ENCODE measurements around the gene CCNY.
"Not testable (repeated sequence)": the region's sequence is repeated elsewhere in the genome, so short reads cannot be mapped to it uniquely, and the experiment has no call there.

The CCNY gene

DNA sequence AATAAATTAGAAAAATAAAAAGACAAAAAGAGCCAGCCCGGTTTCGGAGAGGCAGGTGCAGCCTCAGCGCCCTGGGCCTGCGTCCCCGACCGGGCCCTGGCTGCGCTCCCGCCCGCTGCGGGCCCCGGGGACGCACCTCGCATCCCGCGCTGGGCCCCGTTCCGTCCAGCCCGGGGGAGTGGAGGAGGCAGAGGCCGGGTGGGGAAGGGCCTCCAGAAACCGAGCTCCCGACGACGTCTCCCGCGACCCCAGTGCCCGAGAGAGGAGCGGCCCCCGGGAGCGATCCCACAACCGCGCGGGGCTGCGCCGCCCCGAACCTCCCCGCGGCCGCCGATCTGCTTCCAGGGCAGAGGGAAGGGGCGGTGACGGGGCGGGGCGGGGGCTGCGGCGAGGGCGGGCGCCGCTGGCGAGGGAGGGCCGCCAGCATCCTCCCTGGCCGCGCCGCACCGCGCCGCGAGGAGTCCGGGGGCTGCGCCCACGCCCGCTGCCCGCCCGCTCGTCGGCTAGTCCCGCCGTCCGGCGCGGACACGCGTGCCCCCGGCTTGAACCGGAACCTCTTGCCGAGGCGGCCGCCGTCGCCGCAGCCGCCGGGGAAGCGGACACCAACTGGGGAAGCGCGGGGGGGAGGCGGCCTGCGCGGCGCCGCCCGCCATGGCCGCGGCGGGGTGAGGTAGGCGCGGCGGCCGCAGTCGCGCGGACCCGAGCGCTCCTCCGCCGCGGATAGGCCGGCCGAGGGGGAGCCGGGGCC lies at the start of gene CCNY:
TSS of gene CCNY (plus strand) at position 426 of the 748 bp plus-strand sequence. CDS start 545 bp downstream, outside the sequence.
- no peak for DNase-seq

DNA sequence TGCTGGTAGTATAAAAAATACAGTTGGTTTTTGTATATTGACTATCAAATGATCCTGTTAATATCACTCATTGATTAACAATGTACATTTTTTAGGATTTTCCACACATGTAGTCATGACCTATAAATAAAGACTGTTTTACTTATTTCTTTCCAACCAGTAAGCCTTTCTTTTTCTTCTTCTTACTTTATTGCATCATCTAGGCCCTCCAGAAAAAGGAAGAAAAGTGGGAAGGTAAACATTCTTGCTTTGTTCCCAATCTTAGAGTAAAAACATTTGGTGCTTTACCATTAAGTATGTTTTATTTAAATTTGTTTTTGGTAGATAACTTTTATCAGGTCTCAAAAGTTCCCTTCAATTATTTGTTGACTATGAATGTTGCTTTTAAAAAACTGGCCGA lies 47.1 kb upstream of the CCNY start:
- DNase-seq = no peak

DNA sequence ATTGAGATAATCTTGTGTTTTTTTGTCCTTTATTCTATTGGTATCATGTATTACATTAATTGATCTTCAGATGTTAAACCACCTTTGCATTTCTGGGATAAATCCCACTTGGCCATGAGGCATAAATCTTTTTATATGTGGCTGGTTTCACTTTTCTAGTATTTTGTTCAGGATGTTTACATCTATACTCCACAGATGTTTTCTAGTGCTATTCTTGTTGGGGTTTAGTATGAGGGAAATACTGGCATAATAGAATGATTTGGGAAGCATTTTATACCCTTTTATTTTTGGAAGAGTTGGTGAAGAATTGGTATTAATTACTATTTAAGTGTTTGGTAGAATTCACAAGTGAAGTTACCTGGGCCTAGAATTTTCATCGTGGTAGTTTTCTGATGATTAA lies 41.8 kb upstream of the CCNY start:
- no peak for DNase-seq

DNA sequence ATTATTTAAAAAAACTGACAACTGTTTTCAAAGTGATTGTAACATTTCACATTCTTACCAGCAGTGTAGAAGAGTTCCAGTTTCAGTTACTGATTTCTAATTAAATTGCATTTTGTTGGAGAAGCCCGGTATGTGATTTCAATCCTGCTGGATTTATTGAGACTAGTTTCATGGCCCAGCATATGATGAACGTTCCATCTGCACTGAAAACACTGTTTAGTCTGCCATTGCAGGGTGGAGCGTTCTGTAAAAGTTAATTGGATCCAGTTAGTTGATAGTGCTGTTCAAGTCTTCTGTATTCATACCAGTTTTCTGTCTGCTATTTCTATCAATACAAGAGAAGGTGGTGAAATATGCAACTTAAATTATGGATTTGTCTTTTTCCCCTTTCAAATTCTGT lies 37.3 kb upstream of the CCNY start:
- no peak for DNase-seq

DNA sequence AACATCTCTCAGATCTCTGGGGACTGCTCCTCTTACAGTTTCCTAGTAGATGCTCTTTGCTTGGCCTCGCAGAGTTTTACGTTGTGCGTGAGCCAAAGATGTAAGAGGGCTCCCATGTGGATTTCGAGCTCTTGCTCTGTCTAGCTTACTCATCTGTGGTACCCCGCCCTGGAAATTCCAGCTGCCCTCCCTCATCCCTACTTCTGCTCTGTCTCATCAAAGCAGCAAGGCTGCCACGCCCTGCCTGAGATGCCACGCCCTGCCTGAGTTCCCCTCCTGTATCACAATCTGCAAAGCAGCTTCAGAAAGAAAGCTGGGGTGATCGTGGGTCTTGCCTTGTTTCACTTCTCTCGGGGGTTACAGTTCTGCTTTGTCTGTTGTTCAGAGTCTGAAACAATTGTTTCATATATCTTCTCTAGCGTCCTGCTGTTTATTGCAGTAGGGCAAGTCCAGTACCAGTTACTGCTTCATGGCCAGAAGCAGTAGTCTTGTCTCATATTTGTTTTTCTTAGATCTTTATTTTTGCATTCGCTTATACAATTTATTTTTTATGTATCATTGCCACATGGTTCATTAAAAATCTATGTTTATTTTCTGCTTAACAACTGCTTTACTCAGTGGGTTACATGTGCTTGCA lies 36.1 kb upstream of the CCNY start:
- no peak for DNase-seq

DNA sequence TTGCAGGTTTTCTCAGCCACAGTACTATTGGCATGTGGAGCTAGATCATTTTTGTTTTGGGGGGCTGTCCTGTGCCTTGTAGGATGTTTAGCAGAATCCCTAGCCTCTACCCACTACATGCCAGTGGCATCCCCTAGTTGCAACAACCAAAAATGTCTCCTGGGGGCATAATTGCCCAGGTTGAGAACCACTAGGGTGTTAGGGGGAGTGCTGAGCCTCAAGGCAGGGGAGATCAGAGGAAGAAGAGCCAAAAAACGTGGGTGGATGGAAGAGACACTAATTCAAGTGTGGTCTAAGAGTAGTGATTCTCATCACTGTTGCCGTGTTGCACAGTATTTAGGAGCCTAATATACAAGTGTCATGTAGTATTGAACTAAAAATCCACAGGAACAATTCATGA lies 31.7 kb upstream of the CCNY start:
- no peak for DNase-seq

DNA sequence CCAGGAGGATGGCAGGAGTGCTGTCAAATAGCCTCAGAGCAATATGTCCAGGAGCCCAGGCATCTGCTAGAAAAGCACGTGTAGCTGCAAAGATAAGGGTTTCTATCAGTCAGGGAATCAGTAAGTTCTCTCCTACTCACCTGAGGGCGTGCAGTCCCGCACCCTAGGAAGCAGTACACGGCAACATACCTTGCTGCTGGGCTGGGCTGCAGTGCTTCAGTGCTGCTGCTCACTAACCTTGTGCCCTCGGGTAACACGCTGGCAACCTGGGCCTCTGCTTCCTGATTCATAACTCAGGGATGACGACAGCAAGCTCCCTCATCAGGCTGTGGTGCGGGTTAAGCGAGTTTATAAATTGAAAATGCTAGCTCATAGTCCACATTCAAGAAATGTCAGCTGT lies 29.5 kb upstream of the CCNY start:
- DNase-seq = no peak

DNA sequence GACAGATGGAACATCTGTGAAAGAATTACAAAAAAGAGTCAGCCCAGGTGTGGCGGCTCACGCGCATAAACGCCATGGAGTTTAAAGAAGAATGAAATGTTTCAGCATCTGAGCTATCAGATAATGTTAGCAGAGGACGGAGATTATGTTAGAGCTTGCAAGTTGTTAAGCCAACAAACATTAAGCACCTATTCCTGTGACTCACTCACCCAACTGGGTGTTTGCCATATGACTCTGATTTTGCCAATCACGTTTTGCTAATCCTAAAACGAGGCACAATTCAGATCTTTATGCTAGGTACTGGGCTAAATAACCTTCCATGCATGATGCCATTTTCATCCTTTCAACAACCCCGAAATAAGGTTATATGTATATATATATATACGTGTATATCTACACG lies 29.0 kb upstream of the CCNY start:
- no peak for DNase-seq

DNA sequence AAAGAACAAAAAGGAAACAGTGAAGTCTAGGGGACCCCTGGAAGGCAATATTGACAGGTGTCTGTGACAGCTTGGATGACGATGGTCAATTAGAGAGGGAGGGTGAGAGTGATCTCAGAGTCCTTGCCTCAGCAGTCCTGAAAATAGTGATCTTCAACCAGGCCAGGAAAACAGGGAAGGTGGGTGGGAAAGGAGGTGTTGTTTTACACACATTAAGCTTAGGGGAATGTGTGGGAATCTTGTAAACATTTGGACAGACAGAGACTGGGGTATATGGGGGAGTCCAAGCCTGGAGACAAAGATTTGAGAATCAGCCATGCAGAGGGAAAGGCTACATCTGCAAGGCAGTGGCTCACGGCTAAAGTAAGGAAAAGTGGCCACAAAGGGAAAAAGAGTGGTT lies 27.5 kb upstream of the CCNY start:
- DNase-seq = no peak

DNA sequence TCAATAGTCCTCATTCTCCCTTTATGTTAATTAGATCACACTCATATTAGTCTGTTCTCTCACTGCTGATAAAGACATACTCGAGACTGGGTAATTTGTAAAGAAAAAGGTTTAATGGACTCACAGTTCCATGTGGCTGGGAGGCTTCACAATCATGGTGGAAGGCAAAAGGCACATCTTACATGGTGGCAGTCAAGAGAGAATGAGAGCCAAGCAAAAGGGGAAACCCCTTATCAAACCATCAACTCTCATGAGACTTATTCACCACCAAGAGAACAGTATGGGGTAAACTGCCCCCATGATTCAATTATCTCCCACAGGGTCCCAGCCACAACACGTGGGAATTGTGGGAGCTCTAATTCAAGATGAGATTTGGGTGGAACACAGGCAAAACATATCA lies 22.2 kb upstream of the CCNY start:
- not testable (repeated sequence) for DNase-seq

DNA sequence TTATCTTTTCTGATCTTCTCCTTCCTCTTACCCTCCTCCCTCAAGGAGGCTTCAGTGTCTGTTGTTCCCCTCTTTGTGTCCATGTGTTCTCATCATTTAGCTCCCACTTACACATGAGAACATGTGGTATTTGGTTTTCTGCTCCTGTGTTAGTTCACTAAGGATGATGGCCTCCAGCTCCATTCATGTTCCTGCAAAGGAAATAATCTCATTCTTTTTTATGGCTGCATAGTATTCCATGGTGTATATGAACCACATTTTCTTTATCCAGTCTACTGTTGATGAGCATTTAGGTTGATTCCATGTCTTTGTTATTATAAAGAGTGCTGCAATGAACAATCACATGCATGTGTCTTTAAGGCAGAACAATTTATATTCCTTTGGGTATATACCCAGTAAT lies 21.1 kb upstream of the CCNY start:
- DNase-seq = not testable (repeated sequence)

DNA sequence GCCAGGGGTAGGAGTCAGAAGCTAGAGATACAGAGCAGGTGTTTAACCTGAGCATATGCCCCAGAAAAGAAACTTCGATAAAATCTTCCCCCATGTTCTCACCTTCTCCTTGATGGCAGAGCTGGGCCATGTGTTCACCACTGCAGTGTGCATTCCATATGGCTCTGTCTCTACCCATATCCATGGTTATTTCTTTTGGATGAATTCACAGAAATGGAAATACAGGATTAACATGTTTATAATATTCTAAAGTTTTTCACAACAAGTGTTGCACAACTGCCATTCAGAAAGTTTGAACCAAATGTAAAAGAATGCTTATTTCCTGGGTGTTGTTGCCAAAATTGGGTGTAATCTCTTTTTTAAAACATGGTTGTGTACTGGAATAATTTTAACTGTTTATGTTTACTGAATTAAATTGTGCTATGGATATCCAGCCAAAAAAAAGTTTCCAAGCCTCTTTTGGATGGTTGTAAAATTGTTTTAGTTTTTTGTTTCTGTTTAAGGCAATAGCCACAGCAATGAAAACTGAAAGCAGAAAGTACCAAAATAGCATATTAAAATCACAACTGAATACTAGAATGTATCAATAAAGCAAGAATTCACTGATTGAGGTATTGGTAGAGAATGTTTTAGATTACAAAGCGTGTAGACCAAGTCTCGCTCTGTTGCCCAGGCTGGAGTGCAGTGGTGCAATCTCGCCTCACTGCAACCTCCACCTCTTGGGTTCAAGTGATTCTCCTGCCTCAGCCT lies 19.9 kb upstream of the CCNY start:
- no peak for DNase-seq

DNA sequence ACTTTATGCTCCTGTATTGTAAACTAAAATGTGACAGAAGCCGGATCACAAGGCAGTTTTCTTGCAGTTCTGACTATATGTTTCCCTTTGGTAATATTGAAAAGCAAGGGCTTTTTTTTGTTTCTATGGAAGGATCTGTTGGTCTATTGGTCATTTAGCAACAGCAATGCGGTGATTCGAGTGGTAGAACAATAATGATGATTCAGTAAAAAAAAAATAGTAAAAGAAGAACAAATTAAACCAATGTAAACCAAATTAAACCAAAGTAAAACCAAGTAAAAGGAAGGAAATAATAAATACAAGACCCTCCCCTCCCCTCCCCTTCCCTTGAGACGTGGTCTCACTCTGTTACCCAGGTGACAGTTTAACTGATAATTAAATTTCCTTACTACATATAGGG lies 17.8 kb upstream of the CCNY start:
- DNase-seq = no peak

DNA sequence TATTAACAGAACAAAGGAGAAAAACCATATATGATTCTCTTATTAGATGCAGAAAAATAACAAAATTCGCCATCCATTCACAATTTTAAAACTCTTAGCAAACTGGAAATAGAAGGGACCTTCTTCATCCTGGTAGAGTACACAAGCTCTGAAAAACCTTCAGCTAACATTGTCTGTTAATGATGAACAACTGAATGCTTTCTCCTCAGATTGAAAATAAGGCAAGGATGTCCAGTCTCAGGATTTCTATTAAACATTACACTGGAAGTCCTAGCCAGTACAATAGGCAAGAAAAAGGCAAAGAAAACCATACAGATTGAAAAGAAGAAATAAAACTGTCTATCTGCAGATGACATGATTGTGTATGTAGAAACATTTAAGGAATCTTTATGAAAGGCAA lies 16.0 kb upstream of the CCNY start:
- DNase-seq = no peak

DNA sequence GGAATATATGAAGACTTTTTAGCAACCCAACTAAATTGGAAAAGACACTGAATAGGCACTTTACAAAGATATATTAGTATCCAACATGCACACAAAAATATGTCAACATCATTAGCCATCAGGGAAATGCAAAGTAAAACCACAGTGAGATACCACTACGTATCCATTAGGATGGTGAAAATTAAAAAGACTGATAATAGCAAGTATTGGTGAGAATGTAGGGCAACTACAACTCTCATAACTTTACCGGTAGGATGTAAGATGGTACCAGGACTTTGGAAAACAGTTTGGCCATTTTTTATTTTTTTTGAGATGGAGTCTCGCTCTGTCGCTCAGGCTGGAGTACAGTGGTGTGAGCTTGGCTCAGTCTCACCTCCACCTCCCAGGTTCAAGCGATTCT lies 13.7 kb upstream of the CCNY start:
- no peak for DNase-seq

DNA sequence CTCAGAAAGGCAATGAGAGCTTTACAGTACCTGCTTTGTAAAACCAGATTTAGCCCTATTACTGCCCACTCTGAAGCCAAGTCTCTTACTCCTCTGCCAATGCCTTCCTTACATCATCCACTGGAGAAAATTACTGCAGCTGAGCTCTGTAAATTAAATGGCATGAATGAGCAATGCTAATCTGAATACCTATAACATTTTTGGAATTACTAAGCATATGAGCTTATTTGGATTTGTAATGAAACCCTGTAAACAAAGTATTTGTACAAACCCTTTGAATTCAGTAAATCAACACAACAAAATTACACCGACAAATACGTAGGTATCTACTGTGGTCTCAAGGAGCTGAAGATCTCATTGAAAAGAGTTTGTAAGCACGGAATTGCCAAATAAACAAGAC lies 12.1 kb upstream of the CCNY start:
- no peak for DNase-seq

DNA sequence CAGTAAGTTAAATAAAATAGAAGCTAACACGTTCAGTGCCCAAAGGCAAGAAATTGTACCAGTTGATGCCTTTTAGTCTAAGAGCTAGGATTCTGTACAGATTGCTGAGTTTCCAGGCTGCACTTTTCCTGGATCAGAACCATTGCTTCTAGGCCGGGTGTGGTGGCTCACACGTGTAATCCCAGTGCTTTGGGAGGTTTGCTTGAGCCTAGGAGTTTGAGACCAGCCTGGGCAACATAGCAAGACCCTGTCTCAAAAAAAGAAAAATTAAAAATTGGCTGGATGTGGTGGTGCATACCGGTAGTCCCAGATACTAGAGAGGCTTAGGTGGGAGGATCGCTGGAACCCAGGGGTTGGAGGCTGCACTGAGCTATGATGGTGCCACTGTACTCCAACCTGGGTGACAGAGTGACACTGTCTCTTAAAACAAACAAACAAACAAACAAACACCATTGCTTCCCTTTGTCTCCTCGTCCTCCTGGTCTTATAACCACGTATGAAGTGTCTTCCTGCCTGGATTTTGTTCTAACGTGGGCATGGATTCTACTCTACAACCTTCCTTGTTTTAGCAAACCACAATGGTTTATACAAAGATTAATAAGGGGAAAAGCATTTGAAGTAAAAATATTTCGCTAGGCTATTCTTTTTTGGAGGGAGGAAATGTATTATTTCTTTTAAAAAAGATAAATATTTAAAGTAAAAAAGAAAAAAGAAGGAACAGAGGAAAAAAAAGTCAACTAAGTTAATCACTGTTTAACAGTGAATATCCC lies 9.7 kb upstream of the CCNY start:
- no peak for DNase-seq

DNA sequence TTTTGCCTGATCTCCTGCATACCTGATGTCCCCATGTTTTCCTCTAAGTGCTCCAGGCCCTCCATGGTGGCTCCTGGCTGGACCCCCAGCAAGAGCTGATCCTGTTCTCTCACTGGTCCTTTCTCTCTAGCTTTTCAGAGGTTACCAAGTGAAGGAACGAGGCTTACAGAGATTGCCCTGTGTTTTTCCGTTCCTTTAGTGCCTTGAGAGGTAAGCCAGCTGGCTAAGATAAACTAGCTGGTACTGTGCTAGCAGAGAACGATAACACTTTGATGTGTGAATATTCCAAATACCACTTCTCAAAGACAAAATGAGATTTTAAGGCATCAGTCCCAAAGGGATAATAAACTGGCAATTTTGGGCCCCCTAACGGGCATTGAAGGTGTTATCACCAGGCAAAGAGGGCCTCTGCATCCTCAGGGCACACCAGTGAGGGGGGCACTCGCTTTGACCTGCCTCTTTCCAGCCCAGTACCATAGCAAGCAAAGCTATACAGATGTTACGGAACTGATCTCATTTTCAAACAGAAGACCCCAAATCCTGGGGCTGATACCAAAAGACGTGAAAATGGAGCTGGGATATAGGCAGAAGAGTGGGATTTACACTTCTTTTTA lies 8.4 kb upstream of the CCNY start:
- no peak for DNase-seq

DNA sequence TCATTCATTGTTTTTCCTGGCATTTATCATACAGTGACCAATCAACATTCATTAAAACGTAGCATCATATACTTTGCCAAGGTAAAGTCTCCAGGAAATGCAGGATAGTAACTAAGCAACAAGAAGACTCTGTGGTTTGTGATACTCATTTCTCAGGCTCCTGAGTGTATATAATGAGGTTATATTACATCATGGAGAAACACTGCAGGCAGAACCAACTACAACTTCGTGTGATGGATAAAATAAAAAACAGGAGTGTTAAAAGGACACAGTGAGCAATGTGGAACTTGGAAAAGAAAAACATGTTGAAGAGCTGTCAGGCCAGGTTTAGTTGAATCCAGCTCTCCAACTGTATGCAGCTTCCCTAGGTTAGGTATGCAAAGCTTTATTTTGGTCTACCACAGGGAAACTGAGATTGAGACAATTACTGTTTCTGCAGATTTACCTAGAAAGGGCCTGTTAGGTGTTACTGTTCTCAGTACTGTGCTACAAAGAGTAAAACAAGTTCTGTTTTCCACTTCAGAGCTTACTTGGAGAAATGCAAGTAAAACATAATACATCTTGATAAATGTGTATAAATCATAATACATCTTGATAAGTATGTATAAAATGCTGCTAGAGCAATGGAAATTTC lies 7.8 kb upstream of the CCNY start:
- no peak for DNase-seq

DNA sequence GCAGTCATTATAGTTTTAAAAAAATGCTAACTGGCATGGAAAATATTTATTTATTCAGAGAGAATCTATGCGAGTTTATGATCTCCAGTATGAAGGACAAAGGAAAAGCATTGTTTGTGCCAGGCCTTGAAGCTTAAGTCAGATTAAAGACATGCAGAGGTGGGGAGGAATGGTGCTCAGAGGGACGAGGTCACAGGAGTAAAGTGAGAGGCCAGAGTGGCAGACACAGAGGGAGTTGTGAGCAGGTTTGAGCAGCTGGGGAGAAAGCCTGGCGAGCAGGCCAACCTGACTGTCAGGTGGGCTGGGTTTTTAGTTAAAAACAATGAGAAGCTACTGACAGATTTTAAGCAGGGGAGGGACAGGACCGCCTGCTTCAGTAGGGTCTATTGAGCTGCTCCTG lies 6.8 kb upstream of the CCNY start:
- no peak for DNase-seq

DNA sequence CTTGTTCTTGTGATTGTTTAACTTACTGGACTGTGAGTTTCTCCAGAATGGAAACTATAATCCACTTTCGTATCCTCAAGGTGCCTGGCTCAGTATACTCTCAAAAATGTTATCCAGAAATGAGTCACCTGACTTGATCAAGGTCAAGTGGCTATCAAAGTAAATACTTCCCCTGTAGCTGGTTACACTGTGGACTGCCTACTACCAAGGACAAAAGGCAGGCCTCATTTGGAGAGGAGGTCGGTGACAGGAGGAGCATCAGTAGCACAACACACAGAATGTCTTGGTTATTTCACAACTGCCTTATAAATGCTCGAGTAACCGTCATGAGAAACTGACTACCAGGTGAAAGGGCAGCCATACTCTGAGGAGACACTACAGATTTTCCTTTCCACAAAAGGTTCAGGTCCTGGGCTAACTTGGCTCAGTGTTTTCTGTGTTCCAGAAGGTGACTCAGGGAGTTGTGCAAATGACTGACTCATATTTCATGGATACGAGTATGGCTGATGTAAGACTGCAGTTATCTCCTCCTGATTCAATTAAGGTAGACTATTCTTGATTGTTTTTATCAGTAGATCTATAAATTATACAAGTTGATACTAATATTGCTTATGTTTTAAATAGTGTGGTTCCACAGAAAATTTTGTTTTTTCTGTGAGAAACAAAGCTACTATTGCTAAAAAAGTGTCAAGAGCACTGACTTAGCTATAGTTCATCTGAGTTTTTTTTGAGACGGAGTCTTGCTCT lies 4.2 kb upstream of the CCNY start:
- DNase-seq = peak; percentile 77

DNA sequence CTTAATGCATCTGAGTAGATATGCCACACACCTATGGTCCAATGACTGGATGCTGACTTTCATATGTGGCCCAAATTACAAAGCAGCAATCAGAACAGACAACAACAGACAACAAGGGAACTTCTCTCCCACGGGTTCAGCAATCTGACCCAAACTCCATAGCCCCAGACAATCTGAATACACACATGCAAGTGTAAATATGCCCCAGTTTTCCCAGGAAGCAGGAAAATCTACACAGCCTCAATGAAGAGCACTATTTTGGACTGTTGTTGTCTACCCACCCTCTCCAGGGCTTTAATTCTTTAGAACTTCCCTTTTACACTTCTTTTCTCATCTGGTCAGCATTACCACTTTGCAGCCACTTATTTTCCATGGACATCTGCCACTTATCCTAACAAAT lies 2.0 kb upstream of the CCNY start:
- DNase-seq = no peak
